ENCODE measurements around the gene STYXL1. TPM values are rescaled to one million over a fixed set of nuclear protein-coding genes. Genes with fewer than 3 reads are reported as not detected.

STYXL1 gene
- total and polyA plus RNA-seq, 2 donors (not counting 1 experiment from before 2014, with no cell fraction given), result 49.0 to 49.8 TPM

- peaks cover 48% of the 10 kb centered on the region for H3K4me1 ChIP-seq (ENCODE audit: control insufficient read depth, extremely low read depth, insufficient read depth, low read length)
- H3K27ac ChIP-seq (ENCODE audit: insufficient read depth, low read length), result peak overlapping the region; percentile 78
- TF ChIP-seq CTCF (conservative IDR thresholded peaks at IDR 0.05 in 1 of 2, IDR thresholded peaks at IDR 0.05 in 1 of 2; ENCODE audit: low read depth in 1 of 2, low read length in 2 of 2), result no peak
- TF ChIP-seq EZH2 (IDR thresholded peaks at IDR 0.05; ENCODE audit: low read length, missing control alignments), result no peak
Measured at GRCh38 chr7:75967487-75967997, 80.3 kb downstream of the STYXL1 start.

GRCh38 chr7:75967055-75967454, 80.7 kb downstream of the STYXL1 start:
- Histone ChIP-seq H3K9ac (ENCODE audit: insufficient read depth, low read length) (no peak overlapping the region), H3K36me3 (ENCODE audit: control insufficient read depth, insufficient read depth, low read length) (peaks cover 8% of the 10 kb centered on the region), H3K4me3 (replicated peaks in 1 of 4; ENCODE audit: control extremely low read depth in 1 of 4, insufficient read depth in 1 of 4, low read depth in 3 of 4, low read length in 4 of 4) (no peak overlapping the region), H3K4me2 (ENCODE audit: extremely low read depth, insufficient read depth, low read length) (no peak overlapping the region), H3K27me3 (ENCODE audit: control insufficient read depth, insufficient read depth, low read length) (no peaks in the 10 kb centered on the region), H2AFZ (ENCODE audit: low read length) (no peak overlapping the region), H4K20me1 (ENCODE audit: control insufficient read depth, extremely low read depth, insufficient read depth, low read length) (no peaks in the 10 kb centered on the region), H3K27ac (ENCODE audit: insufficient read depth, low read length) (peak overlapping the region; percentile 78), H3K9me3 (ENCODE audit: control insufficient read depth, insufficient read depth, low read depth, low read length) (no peaks in the 10 kb centered on the region), H3K79me2 (ENCODE audit: control insufficient read depth, insufficient read depth, low read length) (no peaks in the 10 kb centered on the region), H3K4me1 (ENCODE audit: control insufficient read depth, extremely low read depth, insufficient read depth, low read length) (peaks cover 51% of the 10 kb centered on the region)
- TF ChIP-seq EZH2 (IDR thresholded peaks at IDR 0.05; ENCODE audit: low read length, missing control alignments) (no peak), CTCF (conservative IDR thresholded peaks at IDR 0.05 in 1 of 2, IDR thresholded peaks at IDR 0.05 in 1 of 2; ENCODE audit: low read depth in 1 of 2, low read length in 2 of 2) (no peak)
- no peak for DNase-seq (ENCODE audit: low read depth in 2 of 2)

More at GRCh38 chr7:75967487-75967997, 80.3 kb downstream of the STYXL1 start:
- DNase-seq (ENCODE audit: low read depth in 2 of 2), result peak in 1 of 2 donors; percentile 66
- H3K9ac ChIP-seq (ENCODE audit: insufficient read depth, low read length), result no peak overlapping the region
- no peaks in the 10 kb centered on the region for H3K79me2 ChIP-seq (ENCODE audit: control insufficient read depth, insufficient read depth, low read length)
- no peaks in the 10 kb centered on the region for H4K20me1 ChIP-seq (ENCODE audit: control insufficient read depth, extremely low read depth, insufficient read depth, low read length)
- H3K4me3 ChIP-seq (replicated peaks in 1 of 4; ENCODE audit: control extremely low read depth in 1 of 4, insufficient read depth in 1 of 4, low read depth in 3 of 4, low read length in 4 of 4), result no peak overlapping the region
- peaks cover 11% of the 10 kb centered on the region for H3K36me3 ChIP-seq (ENCODE audit: control insufficient read depth, insufficient read depth, low read length)
- H2AFZ ChIP-seq (ENCODE audit: low read length), result no peak overlapping the region
- H3K27me3 ChIP-seq (ENCODE audit: control insufficient read depth, insufficient read depth, low read length), result no peaks in the 10 kb centered on the region
- no peak overlapping the region for H3K4me2 ChIP-seq (ENCODE audit: extremely low read depth, insufficient read depth, low read length)
- no peaks in the 10 kb centered on the region for H3K9me3 ChIP-seq (ENCODE audit: control insufficient read depth, insufficient read depth, low read depth, low read length)

DNA sequence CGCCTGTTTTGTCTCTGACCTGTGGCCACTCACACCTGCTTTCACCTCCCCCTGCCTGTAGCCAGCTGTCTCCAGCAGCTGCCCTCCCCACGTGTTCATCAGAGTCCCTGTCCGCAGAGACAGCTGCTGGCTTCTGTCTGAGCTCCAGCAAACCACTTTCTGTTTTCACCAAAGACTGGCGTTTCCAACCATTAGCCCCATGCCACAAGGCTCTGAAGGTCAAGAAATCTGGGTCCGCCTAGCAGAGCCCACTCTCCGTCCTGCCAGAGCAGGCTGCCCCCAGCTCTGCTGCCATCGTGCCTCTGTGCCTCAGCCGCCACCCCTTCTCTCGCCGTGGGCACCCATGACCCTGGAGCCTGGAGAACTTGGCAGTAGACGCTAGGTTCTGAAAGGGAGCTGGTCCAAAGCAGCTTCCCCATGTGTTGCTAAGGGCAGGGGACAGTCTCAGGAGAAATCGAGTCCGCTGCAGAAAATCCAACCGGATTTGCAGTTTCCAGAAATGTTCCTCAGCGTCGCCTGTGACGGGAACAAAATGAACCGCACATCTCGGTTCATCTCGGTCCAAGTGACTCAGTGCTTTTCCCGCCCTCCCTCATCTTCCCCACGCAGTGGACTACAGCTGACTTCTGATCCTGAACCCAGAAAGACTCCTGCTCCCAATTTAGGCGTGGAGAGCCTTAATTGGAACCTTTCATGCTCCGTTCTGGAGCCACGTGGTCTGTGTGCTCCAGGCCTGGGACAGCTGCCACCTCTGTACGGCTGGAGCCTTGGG, 81.4 kb downstream of the STYXL1 start:
- no peaks in the 10 kb centered on the region for H3K9me3 ChIP-seq (ENCODE audit: control insufficient read depth, insufficient read depth, low read depth, low read length)
- H3K79me2 ChIP-seq (ENCODE audit: control insufficient read depth, insufficient read depth, low read length), result no peaks in the 10 kb centered on the region
- peaks cover 7% of the 10 kb centered on the region for H3K36me3 ChIP-seq (ENCODE audit: control insufficient read depth, insufficient read depth, low read length)
- H2AFZ ChIP-seq (ENCODE audit: low read length), result no peak overlapping the region
- H3K27ac ChIP-seq (ENCODE audit: insufficient read depth, low read length), result peak overlapping the region; percentile 78
- H4K20me1 ChIP-seq (ENCODE audit: control insufficient read depth, extremely low read depth, insufficient read depth, low read length), result no peaks in the 10 kb centered on the region
- TF ChIP-seq CTCF (conservative IDR thresholded peaks at IDR 0.05 in 1 of 2, IDR thresholded peaks at IDR 0.05 in 1 of 2; ENCODE audit: low read depth in 1 of 2, low read length in 2 of 2) (no peak), EZH2 (IDR thresholded peaks at IDR 0.05; ENCODE audit: low read length, missing control alignments) (no peak)
- peaks cover 48% of the 10 kb centered on the region for H3K4me1 ChIP-seq (ENCODE audit: control insufficient read depth, extremely low read depth, insufficient read depth, low read length)
- peak overlapping the region; percentile 55 for H3K4me2 ChIP-seq (ENCODE audit: extremely low read depth, insufficient read depth, low read length)
- peak overlapping the region; percentile 46 for H3K9ac ChIP-seq (ENCODE audit: insufficient read depth, low read length)
- peak overlapping the region in 2 of 4 experiments; percentile 12 to 36 for H3K4me3 ChIP-seq (replicated peaks in 1 of 4; ENCODE audit: control extremely low read depth in 1 of 4, insufficient read depth in 1 of 4, low read depth in 3 of 4, low read length in 4 of 4)
- peak; percentile 51 to 62 for DNase-seq (ENCODE audit: low read depth in 2 of 2)
- no peaks in the 10 kb centered on the region for H3K27me3 ChIP-seq (ENCODE audit: control insufficient read depth, insufficient read depth, low read length)

All from fibroblast of lung (primary cell).